Endothelial cell of umbilical vein (primary cell): Measurements from ENCODE around the gene CHMP1A.

Source experiments
- MAX ChIP-seq: IDR thresholded peaks from 2 replicates; pipeline ENCODE4 v1.6.1; 2011; ENCODE audit not compliant: insufficient read depth, insufficient read length
- POLR2A ChIP-seq: IDR thresholded peaks from 2 replicates; pipeline ENCODE4 v1.6.1; 2012; ENCODE audit warnings: low read depth, mild to moderate bottlenecking, control low read depth, low read length
- TF ChIP-seq, protein P1 (sequence below), 2 donors: IDR thresholded peaks; 1 replicate in 1 of 2; 2 replicates in 1 of 2; pipeline ENCODE4 v1.5.1; 2011; ENCODE audit warnings: low read length in 2 of 2, mild to moderate bottlenecking in 2 of 2, moderate library complexity in 2 of 2, control low read depth in 1 of 2, inconsistent platforms in 1 of 2, low read depth in 1 of 2; ENCODE audit not compliant: insufficient read depth in 1 of 2; ENCODE audit errors: extremely low read depth in 1 of 2

DNA sequence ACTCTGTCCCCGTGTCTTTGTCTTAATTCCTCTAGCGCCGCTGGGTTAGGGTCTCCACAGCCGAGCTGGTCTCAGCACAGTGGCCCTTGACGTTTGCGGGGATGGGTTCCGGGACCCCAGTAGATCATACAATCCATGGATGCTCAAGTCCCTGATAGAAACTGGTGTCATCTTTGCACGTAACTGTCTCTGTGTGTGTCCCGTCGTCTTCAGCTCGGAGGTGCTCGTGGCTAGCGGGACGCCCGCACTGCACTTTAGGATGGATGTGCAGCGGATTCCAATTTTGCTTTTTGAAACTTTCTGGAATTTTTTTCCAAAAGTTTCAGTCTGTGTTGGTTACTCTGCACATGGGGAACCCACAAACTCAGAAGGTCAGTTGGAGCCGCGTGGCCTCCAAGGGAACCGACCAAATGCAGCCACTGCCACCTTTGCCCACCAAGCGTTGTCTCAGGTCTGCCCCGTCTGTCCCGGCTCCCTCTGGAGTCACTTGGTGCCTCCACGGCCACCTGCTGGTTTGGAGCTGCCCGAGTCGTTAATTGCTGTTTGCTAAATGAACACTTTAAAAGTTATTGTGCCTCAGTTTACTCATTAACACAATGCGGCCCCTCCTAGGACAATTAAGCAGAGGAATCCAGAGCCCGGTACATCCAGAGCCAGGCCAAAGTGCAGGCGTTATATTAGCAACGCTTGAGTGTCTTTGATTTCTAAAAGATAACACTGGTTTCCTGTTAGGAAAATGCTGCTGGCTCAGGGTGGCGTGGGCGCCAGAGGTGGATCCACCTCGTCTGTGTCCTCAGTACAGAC lies 49.4 kb downstream of the CHMP1A start:
- TF ChIP-seq, protein P1, sequence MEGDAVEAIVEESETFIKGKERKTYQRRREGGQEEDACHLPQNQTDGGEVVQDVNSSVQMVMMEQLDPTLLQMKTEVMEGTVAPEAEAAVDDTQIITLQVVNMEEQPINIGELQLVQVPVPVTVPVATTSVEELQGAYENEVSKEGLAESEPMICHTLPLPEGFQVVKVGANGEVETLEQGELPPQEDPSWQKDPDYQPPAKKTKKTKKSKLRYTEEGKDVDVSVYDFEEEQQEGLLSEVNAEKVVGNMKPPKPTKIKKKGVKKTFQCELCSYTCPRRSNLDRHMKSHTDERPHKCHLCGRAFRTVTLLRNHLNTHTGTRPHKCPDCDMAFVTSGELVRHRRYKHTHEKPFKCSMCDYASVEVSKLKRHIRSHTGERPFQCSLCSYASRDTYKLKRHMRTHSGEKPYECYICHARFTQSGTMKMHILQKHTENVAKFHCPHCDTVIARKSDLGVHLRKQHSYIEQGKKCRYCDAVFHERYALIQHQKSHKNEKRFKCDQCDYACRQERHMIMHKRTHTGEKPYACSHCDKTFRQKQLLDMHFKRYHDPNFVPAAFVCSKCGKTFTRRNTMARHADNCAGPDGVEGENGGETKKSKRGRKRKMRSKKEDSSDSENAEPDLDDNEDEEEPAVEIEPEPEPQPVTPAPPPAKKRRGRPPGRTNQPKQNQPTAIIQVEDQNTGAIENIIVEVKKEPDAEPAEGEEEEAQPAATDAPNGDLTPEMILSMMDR (IDR thresholded peaks at IDR 0.05; ENCODE audit: extremely low read depth in 1 of 2, insufficient read depth in 1 of 2, low read depth in 1 of 2, low read length in 2 of 2) = no peak
- no peak for TF ChIP-seq MAX
- no peak for TF ChIP-seq POLR2A
